ENCODE measurements around the gene DUS3L.

The DUS3L gene, protein sequence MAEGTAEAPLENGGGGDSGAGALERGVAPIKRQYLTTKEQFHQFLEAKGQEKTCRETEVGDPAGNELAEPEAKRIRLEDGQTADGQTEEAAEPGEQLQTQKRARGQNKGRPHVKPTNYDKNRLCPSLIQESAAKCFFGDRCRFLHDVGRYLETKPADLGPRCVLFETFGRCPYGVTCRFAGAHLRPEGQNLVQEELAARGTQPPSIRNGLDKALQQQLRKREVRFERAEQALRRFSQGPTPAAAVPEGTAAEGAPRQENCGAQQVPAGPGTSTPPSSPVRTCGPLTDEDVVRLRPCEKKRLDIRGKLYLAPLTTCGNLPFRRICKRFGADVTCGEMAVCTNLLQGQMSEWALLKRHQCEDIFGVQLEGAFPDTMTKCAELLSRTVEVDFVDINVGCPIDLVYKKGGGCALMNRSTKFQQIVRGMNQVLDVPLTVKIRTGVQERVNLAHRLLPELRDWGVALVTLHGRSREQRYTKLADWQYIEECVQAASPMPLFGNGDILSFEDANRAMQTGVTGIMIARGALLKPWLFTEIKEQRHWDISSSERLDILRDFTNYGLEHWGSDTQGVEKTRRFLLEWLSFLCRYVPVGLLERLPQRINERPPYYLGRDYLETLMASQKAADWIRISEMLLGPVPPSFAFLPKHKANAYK

GRCh38 chr19:5790559-5791520 lies at the start of gene DUS3L:
DUS3L (minus strand) TSS chr19:5791163; CDS start chr19:5791141, 22 bp downstream.
- peak; percentile 93 to 98 (median 96) for DNase-seq (ENCODE audit: low read depth in 3 of 3)

GRCh38 chr19:5839065-5840017 lies 48.4 kb upstream of the DUS3L start, which contains the start of gene FUT6:
FUT6 (minus strand) TSS chr19:5839702; CDS start chr19:5832567, 7,135 bp downstream.
- no peak for DNase-seq (ENCODE audit: low read depth in 3 of 3)

DNA sequence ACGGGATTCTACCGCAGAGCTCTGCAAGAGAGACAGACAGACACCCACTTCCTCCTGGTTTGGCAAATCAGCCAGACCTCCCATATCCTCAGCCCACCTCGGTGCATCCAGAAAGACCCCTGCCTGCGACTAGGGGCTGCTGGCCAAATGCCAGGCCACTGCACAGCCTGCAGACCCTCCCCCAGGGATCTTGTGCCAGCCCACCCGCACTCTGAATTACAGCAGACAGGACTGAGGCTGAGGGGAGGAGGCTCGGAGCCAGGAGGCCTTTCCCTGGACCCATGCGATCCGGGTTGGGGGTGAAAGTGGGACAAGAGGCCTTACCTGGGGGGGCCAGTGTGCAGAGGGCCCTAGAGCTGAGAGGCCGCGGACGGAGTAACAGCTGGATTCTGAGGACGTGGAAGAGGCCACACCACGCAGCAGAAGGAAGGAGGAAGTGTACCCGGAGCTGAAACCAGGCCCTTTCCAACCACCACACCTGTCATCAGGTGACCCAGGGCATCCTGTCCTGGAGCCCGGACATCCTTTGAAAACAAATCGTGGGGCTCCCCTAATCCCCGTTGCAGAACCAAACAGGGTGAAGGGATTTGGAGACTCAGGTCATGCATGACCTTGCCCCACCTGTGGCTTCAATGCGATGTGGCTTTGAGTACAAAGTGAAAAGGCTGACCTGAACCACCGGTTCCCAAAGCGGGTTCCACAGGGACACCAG lies 47.5 kb upstream of the DUS3L start:
- DNase-seq (ENCODE audit: low read depth in 3 of 3): no peak

DNA sequence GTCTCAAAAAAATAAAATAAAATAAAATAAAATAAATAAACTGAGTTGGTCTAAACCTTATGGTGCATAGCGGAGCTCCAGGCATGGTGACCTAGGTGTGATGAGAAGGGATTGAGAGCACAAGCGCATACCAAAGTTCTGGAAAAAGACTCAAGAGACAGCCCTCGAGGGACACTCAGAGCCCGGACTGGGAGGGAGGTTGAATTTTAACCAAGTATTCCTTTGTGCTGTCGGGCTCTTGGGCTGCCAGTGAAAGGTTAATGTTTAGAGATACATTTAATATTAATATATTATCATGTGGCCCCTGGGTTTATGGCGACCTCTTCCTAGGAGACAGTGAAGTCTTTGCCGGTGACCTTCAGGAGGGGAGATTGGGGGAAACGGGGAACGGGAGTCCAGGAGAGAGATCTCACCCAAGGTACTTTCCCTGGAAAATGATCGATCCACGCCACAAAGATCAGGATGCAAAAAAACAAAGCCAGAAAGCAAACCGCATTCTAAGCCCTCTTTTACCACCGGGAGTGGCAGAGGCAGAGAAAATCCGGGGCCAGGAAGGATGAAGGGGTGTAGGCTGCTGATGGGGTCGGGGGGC lies 46.9 kb upstream of the DUS3L start:
- no peak for DNase-seq (ENCODE audit: low read depth in 3 of 3)

- no peak for DNase-seq (ENCODE audit: low read depth in 3 of 3)
Observed at GRCh38 chr19:5832527-5833216, 41.7 kb upstream of the DUS3L start.

- DNase-seq (ENCODE audit: low read depth in 3 of 3): no peak
Observed at GRCh38 chr19:5832061-5832460, 41.1 kb upstream of the DUS3L start.

- no peak for DNase-seq (ENCODE audit: low read depth in 3 of 3)
Observed at GRCh38 chr19:5831159-5831558, 40.2 kb upstream of the DUS3L start.

DNA sequence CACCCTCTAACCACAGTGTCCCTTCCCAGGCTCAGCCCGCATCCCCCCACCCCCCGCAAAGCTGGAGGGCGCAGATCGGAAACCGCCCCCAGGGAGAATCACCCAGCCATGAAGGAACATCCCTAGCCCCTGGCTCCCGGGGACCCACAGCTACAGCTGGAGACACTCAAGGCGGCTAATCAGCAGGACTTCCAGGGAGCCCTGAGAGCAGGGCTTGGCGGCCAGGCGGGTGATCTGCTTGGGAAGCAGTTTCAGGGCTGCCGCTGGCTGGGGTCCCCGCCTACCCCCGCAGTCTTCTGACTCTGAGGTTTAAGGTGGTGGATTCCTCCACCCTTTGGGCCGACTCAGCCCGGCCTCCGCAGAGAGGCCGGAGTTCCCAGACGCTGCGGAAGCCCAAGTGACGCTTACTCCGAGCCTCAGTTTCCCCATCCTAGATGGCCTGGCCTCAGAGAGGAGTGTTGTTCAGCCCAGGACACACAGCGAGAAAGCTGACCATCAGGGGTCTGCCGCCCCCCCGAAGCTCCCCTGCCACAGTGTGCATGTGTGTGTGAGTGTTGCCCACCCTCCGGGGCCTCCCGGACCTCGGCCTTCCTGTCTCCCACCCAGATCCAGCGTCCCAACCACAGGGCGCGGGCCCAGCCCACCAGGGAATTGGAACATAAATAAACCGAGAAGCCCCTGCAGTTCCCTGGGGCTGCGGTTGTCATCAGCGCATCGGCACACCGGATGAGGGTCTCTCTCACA lies 38.8 kb upstream of the DUS3L start:
- no peak for DNase-seq (ENCODE audit: low read depth in 3 of 3)

DNA sequence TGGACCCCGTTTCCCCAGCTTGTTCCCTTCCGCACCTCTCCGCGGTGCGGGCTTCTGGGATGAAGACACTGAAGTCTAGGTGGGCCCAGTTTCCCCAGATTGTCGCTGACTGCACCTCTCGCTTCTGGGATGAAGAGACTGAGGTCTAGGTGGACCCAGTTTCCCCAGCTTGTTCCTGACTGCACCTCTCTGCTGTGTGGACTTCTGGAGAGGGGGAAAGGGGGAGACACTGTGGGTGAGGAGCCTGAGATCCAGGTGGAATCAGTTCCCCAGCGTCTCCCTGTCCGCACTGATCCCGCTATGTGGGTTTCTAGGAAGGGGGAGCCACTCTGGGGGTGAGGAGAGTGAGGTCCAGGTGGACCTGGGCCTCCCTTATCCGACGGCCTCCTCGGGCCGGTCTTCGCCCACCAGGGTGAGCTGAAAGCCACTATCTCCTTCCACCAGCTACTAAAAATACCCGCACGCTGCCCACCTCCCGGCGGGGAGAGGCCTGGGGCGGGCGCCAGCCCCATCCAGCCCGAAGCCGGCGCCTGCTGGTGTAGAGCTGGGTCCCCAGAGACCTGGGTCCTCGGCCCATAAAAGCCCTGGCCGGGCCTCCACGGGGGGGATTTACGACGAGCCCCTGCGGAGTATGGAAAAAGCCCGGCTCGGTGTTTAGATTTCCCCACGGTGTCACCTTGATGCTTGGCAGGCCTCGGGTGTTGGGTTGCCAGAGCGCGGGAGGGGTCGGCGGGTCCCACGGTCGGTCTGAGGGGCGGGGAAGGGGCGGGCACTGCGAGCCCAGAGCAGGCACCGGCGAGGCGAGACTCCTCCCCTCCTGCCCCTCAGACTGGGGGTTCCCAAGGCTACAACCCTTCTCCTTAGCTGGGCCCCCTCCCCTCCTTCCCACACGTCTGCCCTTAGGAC lies 38.0 kb upstream of the DUS3L start:
- peak in 1 of 3 donors; percentile 48 for DNase-seq (ENCODE audit: low read depth in 3 of 3)

DNA sequence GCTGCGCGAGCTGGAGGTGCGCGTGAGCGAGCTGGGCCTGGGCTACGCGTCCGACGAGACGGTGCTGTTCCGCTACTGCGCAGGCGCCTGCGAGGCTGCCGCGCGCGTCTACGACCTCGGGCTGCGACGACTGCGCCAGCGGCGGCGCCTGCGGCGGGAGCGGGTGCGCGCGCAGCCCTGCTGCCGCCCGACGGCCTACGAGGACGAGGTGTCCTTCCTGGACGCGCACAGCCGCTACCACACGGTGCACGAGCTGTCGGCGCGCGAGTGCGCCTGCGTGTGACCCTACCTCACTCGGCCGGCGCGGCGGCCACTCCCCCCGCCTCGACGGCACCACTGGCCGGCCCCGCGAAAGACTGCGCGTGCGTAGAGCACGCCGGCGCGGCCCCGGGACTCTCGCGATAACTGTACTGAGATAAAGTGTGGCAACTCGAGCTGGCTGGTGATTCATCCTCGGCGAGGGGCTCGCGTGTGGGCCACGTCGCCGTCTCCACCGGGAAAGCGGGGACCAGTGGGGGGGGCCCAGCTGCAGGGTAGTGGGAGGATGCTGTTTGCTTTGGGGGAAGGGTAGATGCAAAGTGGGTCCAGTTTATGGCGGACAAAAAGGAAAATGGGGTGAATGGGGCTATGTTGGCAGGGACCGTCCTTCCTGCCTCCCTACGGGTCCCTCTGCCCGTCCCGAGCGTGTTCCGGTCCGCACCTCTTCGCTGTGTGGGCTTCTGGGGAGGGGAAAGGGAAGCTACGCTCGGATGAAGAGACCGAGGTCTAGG lies 37.1 kb upstream of the DUS3L start:
- peak; percentile 92 to 98 (median 92) for DNase-seq (ENCODE audit: low read depth in 3 of 3)

- no peak for DNase-seq (ENCODE audit: low read depth in 3 of 3)
Observed at GRCh38 chr19:5827342-5827890, 36.5 kb upstream of the DUS3L start.

DNA sequence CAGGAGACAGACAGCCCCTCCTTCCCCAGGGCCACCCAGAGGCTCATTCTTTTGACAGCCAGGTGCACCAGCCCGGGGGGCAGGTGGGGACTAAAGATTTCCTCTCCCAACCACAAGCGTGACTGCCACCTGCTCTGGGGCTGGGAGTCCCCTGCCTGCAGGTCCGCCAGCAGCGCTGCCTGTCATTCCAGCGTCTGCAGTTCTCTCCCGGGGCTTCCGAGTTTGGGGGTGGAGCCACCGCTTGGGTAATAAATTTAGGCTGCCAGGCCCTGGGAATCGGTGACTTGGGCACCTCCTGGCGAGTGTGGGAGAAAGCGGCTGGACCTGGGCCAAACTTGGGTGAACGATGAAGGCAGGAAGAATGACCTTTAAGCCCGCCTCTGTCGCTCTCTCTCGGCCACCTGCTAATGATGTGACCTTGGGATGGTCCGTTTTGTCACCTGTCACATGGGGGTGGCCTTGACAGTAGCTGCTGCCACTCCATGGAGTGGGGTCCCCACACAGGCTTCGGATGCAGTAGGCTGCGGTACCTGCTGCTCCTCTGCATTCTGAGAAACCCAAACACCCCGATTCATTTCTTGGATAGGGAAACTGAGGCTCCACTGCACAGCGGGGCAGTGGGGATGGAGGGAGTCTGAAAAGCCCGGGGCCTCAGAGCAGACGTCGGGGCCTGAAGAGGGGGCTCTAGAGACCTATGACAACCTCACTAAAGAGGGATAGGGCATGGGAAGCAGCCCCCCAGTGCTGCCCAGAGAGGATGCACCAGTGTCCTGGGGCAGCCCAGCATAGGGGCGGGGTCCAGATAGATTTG lies 35.8 kb upstream of the DUS3L start:
- DNase-seq (ENCODE audit: low read depth in 3 of 3): no peak

- DNase-seq (ENCODE audit: low read depth in 3 of 3): no peak
Observed at GRCh38 chr19:5825178-5825577, 34.2 kb upstream of the DUS3L start.

GRCh38 chr19:5824751-5825150 lies 33.8 kb upstream of the DUS3L start:
- DNase-seq (ENCODE audit: low read depth in 3 of 3): no peak

DNA sequence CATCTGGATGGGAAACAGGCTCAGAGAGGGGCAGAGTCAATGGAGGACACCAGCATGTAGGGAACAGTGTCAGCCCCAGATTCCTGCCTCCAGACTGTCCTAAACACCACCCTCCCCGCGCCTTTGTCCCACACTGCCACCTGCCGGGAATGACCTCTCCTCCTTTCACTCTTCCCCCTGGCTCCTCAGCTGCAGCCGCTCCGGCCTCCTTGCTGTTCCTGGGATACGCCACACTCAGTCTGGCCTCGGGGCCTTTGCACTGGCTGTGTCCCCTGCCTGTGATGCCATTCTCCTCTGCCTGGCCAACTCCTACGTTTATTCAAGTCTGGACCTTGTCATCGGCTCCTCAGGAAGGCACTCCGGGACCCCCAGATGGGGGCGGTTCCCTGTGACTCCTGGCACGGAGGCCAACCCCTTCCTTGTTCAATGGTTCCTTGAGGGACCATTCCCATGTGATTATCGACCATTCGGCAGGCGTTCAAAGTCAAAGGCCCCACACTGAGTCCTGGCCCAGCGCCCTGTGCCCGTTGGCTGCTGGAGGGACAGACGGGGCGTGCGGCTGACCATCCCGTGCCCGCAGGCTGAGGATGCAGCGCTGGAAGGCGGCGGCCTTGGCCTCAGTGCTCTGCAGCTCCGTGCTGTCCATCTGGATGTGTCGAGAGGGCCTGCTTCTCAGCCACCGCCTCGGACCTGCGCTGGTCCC lies 32.8 kb upstream of the DUS3L start:
- no peak for DNase-seq (ENCODE audit: low read depth in 3 of 3)
